Posterior vena cava (tissue), 2 donors: ENCODE results near the gene AFG1L. TPM values are rescaled to one million over a fixed set of nuclear protein-coding genes. Genes with fewer than 3 reads are reported as not detected.
"Not testable (repeated sequence)": the region's sequence is repeated elsewhere in the genome, so short reads cannot be mapped to it uniquely, and the experiment has no call there.

ENCODE experiments used
- DNase-seq: peaks from one replicate; pipeline ENCODE4 v3.0.0-alpha.2; 2020; ENCODE audit warnings: low spot score
- intact Hi-C, 2 donors: fragments of 100-400 bp; cut with DNase I; formaldehyde crosslinking; loops; one replicate each; pipeline versions ENCODE4 v1.14.1 to v1.14.2; 2022 to 2023
- total RNA-seq, 2 donors: library from RNA; stranded (reverse); fragmentation: NEBNext Ultra II Directional; extraction: Animal tissue kit (Norgen Biotek cat#: 25700); gene quantifications; one replicate each; pipeline ENCODE4 v1.2.1, GENCODE V29; 2021
- donor health status: DM: yes; HTN: yes; CAD: no.
- donor health status: DM: yes; HTN: yes; CAD: no.

Gene AFG1L
- total RNA-seq, 2 donors from 2014 or later: 5.0 to 5.3 TPM

DNA sequence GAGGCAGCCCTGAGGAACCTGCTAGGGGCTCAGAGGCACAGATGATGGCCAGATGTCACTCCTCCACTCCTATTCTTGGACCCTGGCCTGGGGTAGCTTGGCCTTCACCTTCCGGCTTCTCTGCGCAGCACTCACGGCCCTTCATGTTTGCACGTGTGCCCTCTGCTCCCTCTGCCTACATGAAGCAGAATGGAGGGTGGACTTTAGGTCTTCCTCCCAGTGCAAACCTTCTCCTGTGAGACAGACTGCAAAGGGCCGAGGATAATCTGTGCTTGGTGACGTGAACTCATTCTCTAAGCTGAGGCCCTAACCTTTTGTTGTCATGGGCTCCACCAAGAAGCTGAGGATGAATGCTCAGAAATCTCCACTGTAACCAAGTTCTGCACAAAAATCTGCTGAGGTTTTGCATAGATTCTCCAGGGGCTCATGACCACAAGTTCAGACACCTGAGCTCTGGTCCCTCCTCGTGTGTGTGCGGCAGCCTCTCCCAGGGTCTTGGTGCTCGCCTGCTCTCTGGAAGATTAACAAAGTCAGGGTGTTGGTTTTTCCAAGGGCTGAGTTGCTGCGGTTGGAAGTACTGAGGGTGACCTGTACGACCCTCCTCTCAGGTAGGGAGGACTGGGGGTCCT is 240.4 kb downstream of the AFG1L start:
- intact Hi-C loops: no loop called here
- DNase-seq: no peak

DNA sequence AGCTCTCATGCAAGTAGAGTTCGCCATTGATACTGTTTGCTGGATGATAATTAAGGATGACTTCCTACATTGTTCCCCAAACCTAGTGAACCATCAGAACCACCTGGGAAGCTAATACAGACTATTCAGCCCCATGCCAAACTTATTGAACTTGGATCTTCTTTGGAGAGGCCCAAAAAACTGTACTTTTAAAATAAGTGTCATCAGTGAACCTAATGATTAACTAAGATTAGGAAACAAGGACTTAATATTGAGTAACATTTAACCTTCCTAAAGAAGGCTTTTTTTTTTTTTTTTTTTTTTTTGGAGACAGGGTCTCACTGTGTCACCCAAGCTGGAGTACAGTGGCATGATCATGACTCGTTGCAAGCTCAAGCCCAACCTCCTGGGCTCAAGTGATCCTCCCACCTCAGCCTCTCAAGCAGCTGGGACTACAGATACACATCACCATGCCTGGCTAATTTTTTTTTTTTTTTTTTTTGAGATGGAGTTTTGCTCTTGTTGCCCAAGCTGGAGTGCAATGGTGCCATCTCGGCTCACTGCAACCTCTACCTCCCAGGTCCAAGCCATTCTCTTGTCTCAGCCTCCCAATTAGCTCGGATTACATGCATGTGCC is 241.2 kb downstream of the AFG1L start:
- intact Hi-C loops, DNase-seq: not testable (repeated sequence)

DNA sequence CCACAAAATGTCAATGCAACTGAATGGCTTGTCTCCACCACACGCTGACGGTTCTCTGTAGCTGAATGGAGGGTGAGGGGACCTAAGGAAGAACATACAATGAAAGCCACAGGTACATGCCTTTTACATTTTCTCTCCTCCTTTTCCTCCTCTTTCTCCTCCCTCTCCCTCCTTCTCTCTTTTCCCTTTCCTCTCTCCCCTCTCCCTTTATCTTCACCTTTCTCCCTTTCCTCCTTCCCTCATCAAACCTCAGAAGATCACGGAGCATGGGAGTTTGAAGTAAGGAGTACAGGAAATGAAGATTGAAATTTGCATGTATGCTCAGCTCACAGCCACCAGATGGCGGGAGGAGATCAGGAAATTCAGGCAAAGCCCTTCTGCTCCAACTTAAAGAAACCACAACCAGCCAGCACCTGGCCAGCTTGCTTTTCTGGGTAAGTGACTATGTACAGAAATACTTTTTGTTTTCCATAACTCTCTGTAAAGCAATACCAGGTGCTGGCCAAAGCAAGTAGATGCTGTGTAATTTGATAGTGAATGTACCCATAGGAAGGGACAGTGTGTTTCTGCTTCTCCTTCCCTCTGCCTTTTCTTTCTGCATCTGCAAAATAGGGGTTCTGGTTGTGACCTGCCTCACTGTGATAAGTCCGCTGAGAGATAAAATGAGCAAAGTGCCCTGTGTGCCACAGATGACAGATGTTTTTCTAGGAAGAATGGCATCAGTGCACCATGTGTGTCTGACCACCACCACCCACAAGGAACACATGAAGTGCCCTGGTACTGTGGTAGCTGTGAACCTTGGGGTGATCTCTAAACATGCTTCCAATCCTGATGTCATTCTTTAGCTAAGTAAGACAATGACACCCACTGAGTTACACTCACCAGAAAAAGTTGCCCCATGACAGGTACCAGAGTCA is 247.2 kb downstream of the AFG1L start:
- intact Hi-C loops: loop anchor here (2.0 to 5.0 kb wide), 4 partner anchors 293 to 525 kb away; no protein-coding TSS in a partner anchor
- peak; percentile 84 for DNase-seq

GRCh38 chr6:108543175-108543940 is 248.5 kb downstream of the AFG1L start:
- intact Hi-C loops: loop anchor here (2.0 to 5.0 kb wide), 4 partner anchors 291 to 524 kb away; no protein-coding TSS in a partner anchor
- DNase-seq: no peak

GRCh38 chr6:108544606-108545005 is 249.8 kb downstream of the AFG1L start:
- DNase-seq: no peak
- intact Hi-C loops: loop anchor here (5.0 kb wide), 4 partner anchors 293 to 533 kb away; no protein-coding TSS in a partner anchor

GRCh38 chr6:108546079-108547049 is 251.5 kb downstream of the AFG1L start:
- intact Hi-C loops: loop anchor here in 1 of 2 donors (5.0 kb wide), 1 partner anchor 531 kb away; no protein-coding TSS in a partner anchor
- DNase-seq: no peak

- no peak for DNase-seq
- intact Hi-C loops: loop anchor here in 1 of 2 donors (5.0 kb wide), 1 partner anchor 528 kb away; no protein-coding TSS in a partner anchor
Measured at GRCh38 chr6:108549241-108549640, 254.4 kb downstream of the AFG1L start.

GRCh38 chr6:108549741-108550140 is 254.9 kb downstream of the AFG1L start:
- no peak for DNase-seq
- intact Hi-C loops: loop anchor here (5.0 kb wide), 2 partner anchors 523 to 528 kb away; no protein-coding TSS in a partner anchor

DNA sequence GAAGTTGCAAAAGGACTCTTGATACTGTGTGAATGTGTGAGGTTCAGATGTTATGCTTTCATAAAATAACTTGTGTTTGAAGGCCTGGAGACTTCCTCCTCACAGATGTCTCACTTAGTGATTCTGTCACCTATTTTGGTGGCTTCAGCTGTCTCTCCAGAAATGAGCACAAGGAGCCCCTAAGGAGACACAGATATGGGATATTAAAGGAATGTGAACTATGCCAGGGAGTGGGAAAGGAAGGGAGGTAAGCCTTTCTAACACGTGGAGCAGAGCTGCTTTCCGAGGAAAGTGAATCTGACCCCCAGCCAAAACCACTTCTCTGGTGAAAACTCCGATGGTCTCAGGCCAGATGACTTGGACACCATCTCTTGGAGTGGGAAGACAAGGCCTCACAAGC is 255.4 kb downstream of the AFG1L start:
- intact Hi-C loops: loop anchor here in 1 of 2 donors (5.0 kb wide), 1 partner anchor 522 kb away; no protein-coding TSS in a partner anchor
- DNase-seq: no peak

GRCh38 chr6:108555399-108556052 is 260.7 kb downstream of the AFG1L start:
- DNase-seq: no peak

GRCh38 chr6:108556250-108556649 is 261.4 kb downstream of the AFG1L start:
- DNase-seq: no peak

More at GRCh38 chr6:108555399-108556052, 260.7 kb downstream of the AFG1L start:
- intact Hi-C loops: loop anchor here in 1 of 2 donors (5.0 kb wide), 1 partner anchor 282 kb away; no protein-coding TSS in a partner anchor

GRCh38 chr6:108556866-108557493 is 262.1 kb downstream of the AFG1L start:
- intact Hi-C loops: loop anchor here in 1 of 2 donors (5.0 kb wide), 1 partner anchor 280 kb away; no protein-coding TSS in a partner anchor
- DNase-seq: no peak

More at GRCh38 chr6:108556250-108556649, 261.4 kb downstream of the AFG1L start:
- intact Hi-C loops: loop anchor here in 1 of 2 donors (5.0 kb wide), 1 partner anchor 281 kb away; no protein-coding TSS in a partner anchor

- peak; percentile 93 for DNase-seq
- intact Hi-C loops: loop anchor here in 1 of 2 donors (5.0 kb wide), 1 partner anchor 280 kb away; no protein-coding TSS in a partner anchor
Measured at GRCh38 chr6:108557494-108558371, 262.9 kb downstream of the AFG1L start.

DNA sequence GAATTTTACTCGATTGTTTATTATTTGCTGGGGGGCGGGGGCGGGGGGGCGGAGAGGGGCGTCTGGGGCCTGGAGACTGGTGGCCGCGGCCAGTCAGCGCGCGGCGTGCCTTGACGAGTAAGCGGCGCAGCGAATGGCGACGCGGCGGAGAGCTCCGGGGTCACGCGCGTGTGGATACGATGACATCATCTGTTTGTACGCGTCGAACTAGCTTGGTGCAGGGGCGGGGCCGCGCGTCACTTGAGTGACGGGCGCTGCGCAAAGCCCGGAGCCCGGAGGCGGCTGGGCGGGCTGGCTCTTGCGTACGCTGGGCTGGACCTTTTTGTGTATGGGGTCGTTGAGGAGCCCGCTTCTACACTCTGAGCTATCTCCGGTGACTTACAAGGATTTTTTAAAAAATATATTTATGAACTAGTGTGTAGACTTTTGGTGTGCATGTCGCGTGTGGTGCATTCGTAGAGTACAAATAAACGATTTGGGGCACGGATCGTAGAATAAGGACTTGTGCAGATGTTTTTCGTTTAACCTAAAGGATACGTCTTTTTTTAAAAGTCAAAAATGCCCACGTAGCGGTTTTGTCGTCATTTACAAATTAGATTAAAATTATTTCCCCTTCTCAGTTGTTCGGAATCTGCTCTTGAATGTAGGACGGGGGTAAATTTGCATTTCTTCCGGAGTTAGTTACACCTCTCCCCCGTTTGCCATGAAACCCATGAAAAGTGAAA is 263.7 kb downstream of the AFG1L start:
- peak; percentile 100 for DNase-seq
- intact Hi-C loops: loop anchor here (1.0 to 5.0 kb wide), 2 partner anchors 224 to 279 kb away; no protein-coding TSS in a partner anchor
